HG02759 (cell line): ENCODE data around the gene CIAO3.
"Not testable (repeated sequence)": the region's sequence is repeated elsewhere in the genome, so short reads cannot be mapped to it uniquely, and the experiment has no call there.

ENCODE experiments used
- ATAC-seq: cut with Tn5 transposase; IDR thresholded peaks from one replicate; pipeline ENCODE4 v1.9.1; 2021; ENCODE audit warnings: mild to moderate bottlenecking, moderate library complexity; ENCODE audit not compliant: unreplicated experiment

The CIAO3 gene

DNA sequence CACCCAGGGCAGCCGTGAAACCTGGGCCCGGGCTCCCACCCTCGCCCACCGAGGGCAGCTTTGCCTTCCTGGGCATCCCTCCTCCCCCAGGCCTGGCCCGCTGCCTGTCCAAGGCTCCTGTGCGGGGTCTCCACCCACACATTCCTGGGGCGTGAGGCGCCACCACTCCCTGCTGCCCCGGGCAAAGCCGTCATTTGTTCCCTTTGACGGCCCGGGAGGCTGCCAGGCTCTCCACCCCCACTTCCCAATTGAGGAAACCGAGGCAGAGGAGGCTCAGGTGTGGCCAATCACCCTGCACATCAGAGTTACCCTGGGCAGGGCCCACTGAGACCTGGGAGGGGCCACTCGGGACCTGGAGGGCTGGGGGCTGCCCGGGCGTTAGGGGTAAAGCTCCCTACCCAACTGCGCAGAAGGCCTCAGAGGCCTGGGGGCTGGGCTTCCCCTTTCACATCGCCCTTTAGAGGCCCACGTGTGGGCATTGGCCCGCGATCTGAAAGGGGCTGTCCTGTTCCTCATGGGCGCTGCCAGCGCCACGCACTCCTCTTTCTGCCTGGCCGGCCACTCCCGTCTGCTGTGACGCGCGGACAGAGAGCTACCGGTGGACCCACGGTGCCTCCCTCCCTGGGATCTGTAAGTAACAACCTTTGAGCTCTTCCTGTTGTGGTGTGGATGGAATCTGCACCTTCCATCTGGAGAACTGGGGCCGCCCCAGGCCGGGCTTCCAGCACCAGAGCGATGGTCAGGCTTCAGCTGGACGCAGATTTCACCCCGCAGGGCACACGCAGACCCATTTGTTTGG, 19.9 kb upstream of the CIAO3 start, which contains the start of gene MSLN:
MSLN (plus strand) TSS at position 190 of the 799 bp plus-strand sequence. CDS start 1,947 bp downstream, outside the sequence.
- no peak for ATAC-seq

DNA sequence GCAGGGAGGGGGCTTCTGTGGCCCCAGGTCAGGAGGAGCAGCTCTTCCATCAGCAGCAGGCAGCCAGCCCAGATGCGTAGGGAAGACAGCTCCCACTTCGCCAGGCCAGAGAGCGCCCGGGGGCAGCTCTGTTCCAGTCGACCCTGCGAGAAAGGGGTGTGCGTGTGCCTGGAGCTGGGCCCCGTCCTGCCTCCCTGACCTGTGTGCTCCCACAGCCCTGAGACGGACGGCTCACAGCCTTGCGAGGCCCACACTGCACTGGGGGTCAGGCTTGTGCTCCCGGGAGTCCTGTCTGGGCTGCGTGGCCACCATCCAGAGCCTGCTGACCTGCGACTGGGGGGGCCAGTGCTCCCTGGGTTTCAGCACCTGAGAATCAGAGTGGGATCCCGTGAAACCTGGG, 19.3 kb upstream of the CIAO3 start:
- no peak for ATAC-seq

DNA sequence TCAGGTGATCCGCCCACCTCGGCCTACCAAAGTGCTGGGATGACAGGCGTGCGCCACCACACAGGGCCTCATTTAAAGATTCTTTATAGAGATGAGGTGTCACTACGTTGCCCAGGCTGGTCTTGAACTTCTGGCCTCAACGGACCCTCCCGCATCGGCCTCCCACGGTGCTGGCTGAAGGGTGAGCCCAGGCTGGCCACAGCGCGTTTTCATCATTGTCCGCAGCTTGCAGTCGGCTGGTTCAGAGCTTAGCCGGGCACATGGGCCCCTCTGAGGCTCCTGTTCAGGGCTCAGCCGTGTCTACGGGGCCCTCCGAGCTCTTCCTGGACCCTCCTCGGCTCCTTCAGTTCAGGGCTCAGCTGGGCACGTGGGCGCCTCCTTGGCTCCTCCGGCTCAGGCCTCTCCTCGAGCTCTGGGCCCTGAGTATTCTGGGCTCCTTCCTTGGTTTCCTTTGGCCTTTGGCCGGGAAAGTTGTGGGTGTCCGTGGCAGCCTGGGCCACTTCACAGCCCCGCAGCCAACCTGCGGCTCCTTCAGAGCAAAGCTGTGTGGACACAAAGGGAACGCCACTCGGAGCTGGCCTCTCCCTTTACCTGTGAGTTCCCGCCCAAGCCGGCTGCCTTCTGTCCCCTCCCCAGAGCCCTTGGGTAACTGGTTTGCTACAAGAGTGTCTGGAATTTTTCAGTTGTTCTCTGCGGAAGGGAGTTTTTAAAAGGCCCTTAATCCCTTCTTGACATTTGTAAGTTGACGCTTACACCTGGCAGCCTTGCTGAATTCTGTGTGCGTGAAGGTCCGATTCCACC, 18.5 kb upstream of the CIAO3 start:
- ATAC-seq, result no peak

DNA sequence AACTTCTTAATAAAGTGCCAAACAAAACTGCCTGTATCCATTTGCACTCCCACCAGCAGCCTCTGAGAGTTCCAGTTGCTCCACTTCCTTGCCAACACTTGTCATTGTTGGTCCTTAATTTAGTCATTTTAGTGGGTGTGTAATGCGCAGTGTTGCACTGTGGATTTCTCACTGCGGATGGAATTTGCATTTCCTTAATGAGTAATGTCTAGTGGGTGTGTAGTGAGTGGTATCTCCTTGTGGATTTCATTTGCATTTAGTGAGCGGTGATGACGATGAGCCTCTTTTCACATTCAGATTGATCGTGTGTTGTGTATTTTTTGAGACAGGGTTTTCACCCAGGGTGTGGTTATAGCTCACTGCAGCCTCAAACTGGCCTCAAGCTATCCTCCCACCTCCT, 15.6 kb upstream of the CIAO3 start:
- no peak for ATAC-seq

DNA sequence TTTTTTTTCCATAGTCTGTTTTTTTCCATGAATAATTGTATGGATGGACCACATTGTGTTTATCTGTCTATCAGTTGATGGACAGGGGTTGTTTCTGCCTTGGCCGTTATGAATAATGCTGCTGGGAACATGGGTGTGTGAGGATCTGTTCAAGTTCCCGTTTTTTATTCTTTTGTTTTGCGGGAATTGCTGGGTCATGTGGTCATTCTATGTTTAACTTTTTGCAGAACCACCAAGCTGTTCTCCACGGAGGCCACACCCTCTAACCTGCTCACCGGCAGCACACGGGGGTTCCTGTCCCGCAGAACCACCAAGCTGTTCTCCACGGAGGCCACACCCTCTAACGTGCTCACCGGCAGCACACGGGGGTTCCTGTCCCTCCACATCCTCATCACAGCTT, 13.9 kb upstream of the CIAO3 start:
- ATAC-seq, result no peak

DNA sequence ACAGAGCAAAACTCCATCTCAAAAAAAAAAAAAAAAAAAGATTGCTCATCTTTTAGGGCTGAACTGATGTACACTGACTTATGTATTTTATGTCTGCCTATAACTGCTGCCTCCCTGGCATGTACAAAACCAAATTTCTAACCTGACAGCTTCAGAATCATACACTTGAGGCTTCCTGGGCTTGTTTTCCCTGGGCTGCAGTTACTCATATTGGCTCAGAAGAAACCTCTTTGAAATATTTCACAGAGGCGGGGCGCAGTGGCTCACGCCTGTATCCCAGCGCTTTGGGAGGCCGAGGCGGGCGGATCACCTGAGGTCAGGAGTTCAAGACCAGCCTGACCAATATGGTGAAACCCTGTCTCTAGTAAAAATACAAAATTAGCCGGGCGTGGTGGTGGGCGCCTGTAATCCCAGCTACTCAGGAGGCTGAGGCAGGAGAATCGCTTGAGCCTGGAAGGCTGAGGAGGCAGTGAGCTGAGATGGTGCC, 13.4 kb upstream of the CIAO3 start:
- ATAC-seq, result not testable (repeated sequence)

DNA sequence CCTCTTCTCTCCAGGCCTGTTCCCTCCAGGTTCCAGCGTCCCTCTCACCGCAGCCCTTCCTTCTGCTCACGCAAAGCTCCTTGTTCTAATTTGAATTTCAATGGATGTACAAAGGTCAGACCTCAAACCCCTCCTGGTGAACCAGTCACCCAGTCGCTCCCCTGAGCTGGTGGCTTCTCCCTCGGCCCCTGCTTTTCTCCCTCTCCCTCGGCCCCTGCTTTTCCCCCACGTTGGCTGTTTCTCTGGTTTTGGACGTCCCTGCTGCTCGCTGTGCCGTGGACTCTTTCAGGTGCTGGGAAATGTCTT, 11.2 kb upstream of the CIAO3 start:
- no peak for ATAC-seq

DNA sequence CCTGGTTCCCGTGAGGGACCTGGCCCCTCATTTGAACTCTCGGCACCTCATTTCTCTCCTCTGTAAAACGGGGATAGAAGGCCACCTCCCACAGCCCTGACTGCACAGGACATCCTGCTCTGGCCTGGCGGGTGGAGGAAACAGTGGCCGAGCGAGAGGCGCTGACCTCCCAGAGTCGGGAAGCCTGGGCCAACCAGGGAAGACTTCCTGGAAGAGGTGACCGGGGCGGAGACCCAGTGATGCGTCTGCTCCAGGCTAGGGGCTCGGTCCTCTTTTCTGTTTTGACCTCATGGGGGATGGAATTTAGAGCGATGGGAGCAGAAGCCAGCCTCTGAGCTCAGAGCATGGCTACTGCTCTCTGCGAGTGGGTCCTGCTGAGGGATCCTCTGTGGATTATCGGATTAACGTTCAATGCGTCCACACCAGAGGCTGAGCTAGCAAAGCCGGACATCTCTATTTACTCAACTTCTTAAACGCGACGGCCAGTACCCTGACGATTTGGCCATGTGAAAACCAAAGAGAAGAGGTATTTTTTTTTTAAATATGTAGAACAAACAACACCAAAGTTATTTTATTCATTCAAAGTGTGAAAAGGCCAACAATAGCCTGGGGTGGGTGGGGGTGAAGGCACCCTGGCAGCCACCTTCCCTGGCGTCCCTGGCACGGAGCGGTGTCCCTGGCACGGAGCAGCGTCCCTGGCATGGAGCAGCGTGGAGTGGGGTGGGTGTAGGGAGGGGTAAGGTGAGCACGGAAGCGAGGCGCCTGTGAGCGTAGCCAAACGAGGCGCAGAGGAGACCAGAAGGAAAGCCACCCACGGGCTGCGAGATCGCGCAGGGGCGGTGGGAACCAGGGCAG, 10.6 kb upstream of the CIAO3 start:
- no peak for ATAC-seq

DNA sequence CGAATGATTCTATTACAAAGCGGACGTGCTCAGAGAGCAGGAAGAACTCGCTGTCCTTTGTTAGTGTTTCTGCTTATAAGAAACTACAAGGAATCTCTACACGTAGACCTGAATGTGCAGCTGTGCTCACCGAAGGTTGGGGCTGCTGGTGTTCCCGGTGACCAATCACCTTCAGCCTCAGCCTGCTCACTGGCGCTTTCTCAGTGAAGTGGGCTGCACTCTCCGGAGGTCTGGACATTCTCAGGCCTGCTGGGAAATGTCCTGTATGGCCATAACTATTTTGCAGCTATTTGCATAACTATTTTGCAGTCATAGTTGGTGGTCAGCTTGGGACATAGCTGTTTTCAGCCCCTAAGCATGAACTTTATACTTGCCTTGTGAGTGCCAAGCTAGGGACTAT, 9.7 kb upstream of the CIAO3 start:
- no peak for ATAC-seq

DNA sequence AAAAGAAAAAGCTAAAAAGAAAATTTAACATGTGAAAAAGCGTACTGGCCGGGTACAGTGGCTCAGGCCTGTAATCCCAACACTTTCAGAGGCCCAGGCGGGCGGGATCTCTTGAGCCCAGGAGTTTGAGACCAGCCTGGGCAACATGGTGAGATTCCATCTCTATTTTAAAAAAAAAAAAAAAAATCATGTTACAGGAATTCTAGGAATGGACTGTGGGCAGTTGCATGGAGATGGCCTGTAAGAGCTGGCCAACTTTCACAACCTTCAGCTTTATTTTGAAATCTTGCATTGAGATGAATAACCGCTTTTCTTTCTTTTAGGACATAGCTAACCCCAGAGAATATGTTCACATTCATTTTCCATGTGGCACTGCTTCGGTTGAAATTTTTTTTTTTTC, 8.2 kb upstream of the CIAO3 start:
- ATAC-seq, result no peak

DNA sequence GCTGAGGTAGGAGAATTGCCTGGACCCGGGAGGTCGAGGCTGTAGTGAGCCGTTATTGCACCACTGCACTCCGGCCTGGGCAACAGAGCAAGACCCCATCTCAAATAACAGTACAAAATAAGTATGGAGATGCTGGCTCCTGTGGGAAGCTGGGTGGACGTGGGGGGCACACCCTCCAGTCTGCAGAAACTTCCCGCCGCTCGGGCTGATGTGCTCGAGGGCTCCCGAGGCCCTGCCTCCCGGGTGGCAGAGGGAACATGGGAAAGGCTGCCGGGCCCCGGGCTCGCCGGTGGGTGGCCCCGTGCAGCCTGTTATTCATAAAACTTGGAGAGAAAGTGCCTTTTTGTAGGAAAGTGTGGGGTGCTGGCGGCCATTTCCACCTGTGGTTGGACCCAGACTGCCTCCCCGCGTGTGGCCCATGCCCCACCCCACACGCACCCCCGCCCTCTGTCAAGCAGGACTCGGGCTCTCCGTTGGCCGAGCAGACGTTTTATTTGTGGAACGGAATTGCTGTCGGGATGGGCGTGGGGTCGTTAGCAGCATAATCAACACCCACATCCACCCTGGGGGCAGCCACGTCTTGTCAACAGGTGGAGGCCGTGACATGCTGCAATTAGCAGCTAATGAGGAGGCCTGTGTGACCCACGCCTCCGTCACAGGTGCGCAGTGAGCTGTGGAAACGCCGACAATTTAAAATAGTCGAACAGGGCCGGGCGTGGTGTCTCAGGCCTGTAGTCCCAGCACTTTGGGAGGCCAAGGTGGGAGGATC, 7.4 kb upstream of the CIAO3 start:
- no peak for ATAC-seq

DNA sequence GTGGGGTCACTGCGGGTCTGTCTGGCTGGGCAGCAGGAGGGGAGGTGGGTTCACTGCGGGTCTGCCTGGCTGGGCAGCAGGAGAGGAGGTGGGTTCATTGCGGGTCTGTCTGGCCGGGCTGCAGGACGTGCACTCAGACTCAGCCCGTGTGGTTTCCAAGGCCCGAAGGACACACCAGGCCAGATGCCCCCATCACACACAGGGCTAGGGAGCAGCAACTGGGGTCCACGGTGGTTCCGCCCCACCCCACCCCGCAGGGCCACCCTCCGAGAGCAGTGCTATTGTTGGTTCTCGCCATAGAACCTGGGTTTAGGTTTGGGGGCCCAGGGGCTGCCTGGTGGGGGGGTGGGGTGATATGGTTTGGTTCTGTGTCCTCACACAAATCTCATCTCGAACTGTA, 5.8 kb upstream of the CIAO3 start:
- ATAC-seq, result no peak

DNA sequence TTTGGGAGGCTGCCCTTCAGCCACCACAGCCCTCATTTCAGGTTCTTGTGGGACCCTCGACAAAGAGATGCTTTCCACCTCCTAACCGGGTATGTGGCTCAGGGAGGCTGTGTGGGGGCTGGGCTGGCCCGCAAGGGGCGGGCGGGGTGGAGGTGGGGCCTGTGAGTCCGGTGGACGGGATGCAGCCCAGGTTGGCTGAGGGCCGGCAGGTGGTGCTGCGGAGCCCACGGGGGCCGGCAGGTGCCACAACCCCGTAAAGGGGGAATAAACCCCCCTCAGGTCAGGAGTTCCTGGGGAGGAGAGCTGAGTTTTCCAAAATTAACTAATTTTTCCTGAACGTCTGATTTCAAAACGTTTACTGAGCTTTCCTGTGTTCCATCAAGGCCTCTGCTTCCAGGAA, 4.9 kb upstream of the CIAO3 start:
- ATAC-seq, result no peak

DNA sequence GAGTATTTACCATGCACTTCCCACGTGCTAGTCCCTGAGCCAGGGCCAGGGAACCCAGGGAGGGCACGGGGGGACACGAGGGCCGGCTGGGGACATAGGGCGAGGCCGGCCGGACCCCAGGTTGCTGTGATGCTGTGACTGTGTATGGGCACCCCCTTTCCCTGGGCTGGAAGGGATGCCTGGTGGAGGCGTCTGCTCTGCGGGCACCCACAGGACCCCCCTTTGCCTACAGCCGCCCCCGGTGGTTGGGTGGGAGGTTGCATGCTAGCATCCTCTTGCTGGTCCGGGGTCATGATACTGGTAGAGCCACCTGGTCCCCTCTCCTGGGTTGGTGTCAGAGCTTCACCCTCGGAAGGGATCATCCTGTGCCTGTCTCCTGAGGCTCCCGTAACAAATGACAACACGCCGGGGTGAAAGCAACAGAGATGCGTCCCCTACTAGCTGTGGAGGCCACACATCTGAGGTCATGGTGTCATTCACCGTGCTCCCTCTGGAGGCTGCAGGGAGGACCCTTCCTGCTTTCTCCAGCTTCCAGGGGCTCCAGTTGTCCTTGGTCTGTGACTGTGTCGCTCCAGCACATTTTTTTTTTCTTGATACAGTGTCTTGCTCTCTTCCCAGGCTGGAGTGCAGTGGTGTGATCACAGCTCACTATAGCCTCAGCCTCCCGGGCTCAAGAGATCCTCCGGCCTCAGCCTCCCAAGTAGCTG, 3.1 kb upstream of the CIAO3 start:
- ATAC-seq, result no peak

DNA sequence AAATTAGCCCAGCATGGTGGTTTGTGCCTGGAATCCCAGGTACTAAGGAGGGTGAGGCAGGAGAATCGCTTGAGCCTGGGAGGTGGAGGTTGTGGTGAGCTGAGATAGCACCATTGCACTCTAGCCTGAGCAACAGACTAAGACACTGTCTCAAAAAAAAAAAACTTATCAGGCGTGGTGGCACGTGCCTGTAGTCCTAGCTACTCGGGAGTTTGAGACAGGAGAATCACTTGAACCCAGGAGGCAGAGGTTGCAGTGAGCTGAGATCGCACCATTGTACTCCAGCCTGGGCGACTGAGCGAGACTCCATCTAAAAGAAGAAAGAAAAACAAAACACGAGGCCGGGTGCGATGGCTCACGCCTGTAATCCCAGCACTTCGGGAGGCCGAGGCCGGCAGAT, 2.1 kb upstream of the CIAO3 start:
- ATAC-seq, result not testable (repeated sequence)

DNA sequence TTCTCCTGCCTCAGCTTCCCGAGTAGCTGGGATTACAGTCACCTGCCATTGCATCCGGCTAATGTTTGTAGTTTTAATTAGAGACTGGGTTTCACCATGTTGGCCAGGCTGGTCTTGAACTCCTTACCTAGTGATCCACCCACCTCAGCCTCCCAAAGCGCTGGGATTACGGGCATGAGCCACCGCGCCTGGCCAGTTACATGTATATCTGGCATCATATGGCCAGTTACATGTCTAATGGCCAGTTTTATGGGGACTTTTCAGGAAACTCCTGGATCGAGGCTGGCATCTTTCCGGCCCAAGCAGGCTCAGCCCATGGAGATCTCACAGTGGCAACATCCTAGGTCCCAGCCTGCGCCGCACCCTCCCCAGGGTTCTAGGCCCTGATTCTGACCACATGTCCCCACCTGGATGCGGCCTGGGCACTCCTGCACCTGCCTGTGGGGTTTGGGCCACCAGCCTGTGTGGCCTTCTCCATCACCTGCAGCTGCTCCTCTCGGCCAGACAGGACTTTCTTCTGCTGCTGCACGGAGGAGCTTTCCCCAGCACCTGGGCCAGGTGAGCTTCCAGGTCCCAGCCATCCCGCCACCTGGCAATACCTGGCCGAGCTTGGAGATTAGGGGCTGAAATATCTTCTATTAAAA, 1.3 kb upstream of the CIAO3 start:
- ATAC-seq, result no peak

DNA sequence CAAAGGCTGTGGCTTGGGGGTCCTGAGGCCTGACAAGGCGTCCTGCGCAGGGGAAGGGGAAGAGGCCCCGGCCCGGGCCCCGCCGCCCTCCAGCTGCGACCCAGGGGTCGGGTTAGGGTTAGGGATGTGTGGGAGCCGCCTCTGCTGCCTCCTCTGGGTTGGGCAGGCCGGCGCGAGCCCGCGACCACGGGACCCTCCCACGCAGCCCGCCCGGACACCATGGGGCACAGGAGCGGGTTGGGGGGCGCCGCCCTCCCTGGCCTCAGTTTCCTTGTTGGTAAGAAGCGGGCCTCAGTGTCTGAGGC, 386 bp downstream of the CIAO3 start:
- ATAC-seq, result no peak

DNA sequence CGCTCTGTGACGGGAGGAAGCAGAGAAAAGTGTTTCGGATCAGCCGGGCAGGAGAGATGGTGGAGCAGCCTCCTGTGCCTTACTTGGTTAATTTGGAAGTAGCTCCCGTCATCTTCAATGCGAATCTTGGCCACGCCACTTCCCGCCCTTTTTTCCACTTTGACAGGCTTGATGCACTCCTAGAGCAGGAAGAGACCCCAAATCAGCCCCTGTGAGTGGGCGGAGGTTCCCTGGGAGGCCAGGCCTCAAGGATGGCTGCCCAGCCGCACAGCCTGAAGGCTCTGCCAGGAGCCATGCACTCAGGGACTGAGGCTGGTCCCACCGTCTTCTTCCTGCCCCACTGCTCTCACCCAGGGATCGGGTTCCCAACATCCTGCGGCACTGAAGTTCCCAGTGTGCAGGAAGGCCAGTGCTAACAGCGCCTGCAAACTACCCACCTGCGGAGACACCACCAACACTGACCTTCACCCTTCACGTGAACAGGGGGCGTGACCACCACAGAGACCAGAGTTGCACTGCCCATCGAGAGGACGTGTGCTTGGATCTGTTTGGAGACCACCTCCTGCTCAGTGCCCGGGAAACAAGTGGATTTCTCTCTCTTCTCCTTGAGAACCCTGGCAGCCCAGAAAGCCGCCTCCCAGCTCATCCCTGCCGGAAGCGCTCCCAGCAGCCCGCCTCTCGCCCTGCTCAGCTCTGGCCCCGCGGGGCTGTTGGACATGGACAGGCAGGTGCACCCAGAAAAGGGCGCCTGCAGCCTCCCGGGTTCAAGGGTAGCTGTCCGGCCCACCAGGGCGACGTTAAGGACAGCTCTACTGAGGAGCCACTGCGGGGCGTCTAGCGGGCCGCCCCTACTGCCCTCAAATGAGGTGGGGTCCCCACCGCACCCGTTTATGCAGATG, 988 bp downstream of the CIAO3 start:
- ATAC-seq, result peak; percentile 5
